Caco-2 (cell line): ENCODE results near the gene RNF186. TPM values are rescaled to one million over a fixed set of nuclear protein-coding genes. Genes with fewer than 3 reads are reported as not detected.
A peak's percentile ranks its signal among the peaks of the same experiment; 100 is the strongest.

Experiments
- BruUV-seq: library from RNA; stranded (reverse); fragments of 400-500 nt; replicated peaks from 2 replicates; lab custom pipeline; 2021; lab: Mats Ljungman, UMichigan
- CTCF ChIA-PET: fragments of 300-600 bp; sonication (Branson Sonifier 250); formaldehyde crosslinking; loops from one replicate; lab custom pipeline; 2022; ENCODE audit warnings: antibody characterized with exemption; lab: Charles Lee
- POLR2A ChIA-PET: fragments of 300-600 bp; sonication (Branson Sonifier 250); formaldehyde crosslinking; loops from one replicate; lab custom pipeline; 2022; ENCODE audit warnings: antibody characterized with exemption; lab: Charles Lee
- DNase-seq, 2 experiments: peaks; one replicate each; pipeline versions ENCODE4 v3.0.0 to v3.0.0-alpha.2; 2020 to 2022
- H3K27me3 ChIP-seq: replicated peaks from 2 replicates; pipeline ENCODE4 v1.6.0; 2011; ENCODE audit warnings: low read length; ENCODE audit not compliant: control insufficient read depth, insufficient read depth
- H3K36me3 ChIP-seq: 2 replicates; pipeline ENCODE4 v1.5.1; 2011; ENCODE audit warnings: low read length; ENCODE audit not compliant: control insufficient read depth, insufficient read depth
- H3K4me1 ChIP-seq: fragments of 250-450 bp; sonication (Bioruptor Pico); 2 replicates; pipeline ENCODE4 v1.5.1; 2020; ENCODE audit warnings: mild to moderate bottlenecking
- H3K4me3 ChIP-seq: 2 replicates; pipeline ENCODE4 v1.5.1; 2011; ENCODE audit warnings: low read depth, mild to moderate bottlenecking, control low read depth, low read length
- H3K9me3 ChIP-seq: fragments of 250-450 bp; sonication (Bioruptor Pico); 2 replicates; pipeline ENCODE4 v1.5.1; 2020; ENCODE audit warnings: mild to moderate bottlenecking, moderate library complexity
- H3K27ac Mint-ChIP-seq: one replicate; pipeline ENCODE4 v1.8.0; 2022; ENCODE audit warnings: mixed read lengths; ENCODE audit not compliant: unreplicated experiment
- H3K27me3 Mint-ChIP-seq: one replicate; pipeline ENCODE4 v1.8.0; 2022; ENCODE audit warnings: mixed read lengths; ENCODE audit not compliant: insufficient read depth, unreplicated experiment
- H3K36me3 Mint-ChIP-seq: one replicate; pipeline ENCODE4 v1.8.0; 2022; ENCODE audit warnings: mild to moderate bottlenecking, mixed read lengths; ENCODE audit not compliant: insufficient read depth, unreplicated experiment
- H3K4me1 Mint-ChIP-seq: one replicate; pipeline ENCODE4 v1.8.0; 2022; ENCODE audit warnings: low read depth, mixed read lengths; ENCODE audit not compliant: unreplicated experiment
- H3K4me3 Mint-ChIP-seq: one replicate; pipeline ENCODE4 v1.8.0; 2022; ENCODE audit warnings: mild to moderate bottlenecking, moderate library complexity, mixed read lengths; ENCODE audit not compliant: unreplicated experiment
- H3K9me3 Mint-ChIP-seq: one replicate; pipeline ENCODE4 v1.8.0; 2022; ENCODE audit warnings: mixed read lengths; ENCODE audit not compliant: unreplicated experiment
- intact Hi-C: fragments of 100-400 bp; cut with micrococcal nuclease; formaldehyde crosslinking; loops from one replicate; pipeline ENCODE4 v1.10.0; 2022; ENCODE audit not compliant: unreplicated experiment
- total RNA-seq: library from RNA; stranded (reverse); gene quantifications from 2 replicates; pipeline ENCODE4 v1.2.3, GENCODE V29; 2022
- TF ChIP-seq, protein P1 (sequence below), 2 experiments: fragments of 200-600 bp in 1 of 2; IDR thresholded peaks; 1 replicate in 1 of 2; 2 replicates in 1 of 2; pipeline versions ENCODE4 v1.5.1 to v1.8.0; 2011 to 2022; ENCODE audit warnings: antibody characterized with exemption in 1 of 2, control low read depth in 1 of 2, inconsistent platforms in 1 of 2, low read depth in 1 of 2, low read length in 1 of 2, mild to moderate bottlenecking in 1 of 2, moderate library complexity in 1 of 2; ENCODE audit not compliant: insufficient read depth in 1 of 2, severe bottlenecking in 1 of 2, unreplicated experiment in 1 of 2

The RNF186 gene
- total RNA-seq, 1 experiment from 2014 or later = not detected

DNA sequence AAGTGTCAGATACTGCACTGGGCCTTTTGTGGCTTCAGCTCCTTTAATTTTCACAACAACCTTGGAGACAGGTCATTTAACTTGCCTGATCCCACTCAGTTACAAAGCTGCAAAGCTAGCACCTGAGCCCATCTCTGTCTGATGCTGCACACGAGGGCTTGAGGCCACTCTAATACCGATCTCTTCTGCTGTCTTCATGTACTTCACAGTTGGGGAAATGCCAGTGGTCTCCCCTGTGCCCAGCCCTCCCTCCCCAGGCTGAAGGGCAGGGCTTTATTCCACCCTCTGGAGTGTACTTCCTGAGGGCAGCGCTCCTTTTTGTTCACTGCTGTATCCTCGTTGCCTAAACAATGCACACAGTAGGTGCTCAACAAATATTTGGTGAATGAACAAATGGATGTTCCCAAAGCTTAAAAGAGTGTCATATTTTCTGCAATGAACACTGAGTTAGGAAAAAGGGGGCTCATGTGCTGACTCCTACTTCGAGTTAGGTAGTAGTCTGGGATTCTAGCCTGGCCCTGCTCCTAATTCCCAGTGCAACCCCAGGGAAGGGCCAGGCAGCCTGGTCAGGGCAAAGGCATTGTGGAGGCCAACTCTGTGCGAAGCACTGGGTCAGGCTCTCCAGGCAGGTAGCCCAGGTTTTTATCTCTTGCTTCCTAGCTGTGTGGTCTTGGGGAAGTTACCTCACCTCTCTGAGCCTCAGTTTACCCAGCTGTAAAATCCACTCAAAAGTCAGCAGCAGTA is 16.4 kb downstream of the RNF186 start:
- TSS peak; percentile 43 for BruUV-seq

DNA sequence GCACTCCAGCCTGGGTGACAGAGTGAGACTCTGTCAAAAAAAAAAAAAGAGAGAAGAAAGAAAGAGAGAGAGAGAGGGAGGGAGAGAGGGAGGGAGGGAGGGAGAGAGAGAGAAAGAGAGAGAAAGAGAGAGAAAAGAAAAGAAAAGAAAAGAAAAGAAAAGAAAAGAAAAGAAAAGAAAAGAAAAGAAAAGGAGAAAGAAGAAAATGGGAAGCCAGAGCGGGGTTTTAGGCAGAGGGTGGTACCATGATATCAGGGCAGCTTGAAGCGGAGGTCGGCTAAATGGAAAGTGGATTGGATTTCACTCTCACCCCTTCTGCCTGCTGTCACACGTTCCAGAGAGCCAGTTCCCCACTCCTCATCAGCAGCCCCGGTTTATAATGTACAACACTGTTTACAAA is 17.3 kb downstream of the RNF186 start:
- intact Hi-C loops = no loop called here
- H3K27me3 ChIP-seq = no peaks in the 10 kb centered on the region
- Mint-ChIP-seq H3K4me3 (no peak overlapping the region), H3K9me3 (no peaks in the 10 kb centered on the region), H3K36me3 (peaks cover 5% of the 10 kb centered on the region), H3K4me1 (peaks cover 6% of the 10 kb centered on the region), H3K27ac (peak overlapping the region; percentile 77), H3K27me3 (no peaks in the 10 kb centered on the region)
- no peak overlapping the region for H3K4me3 ChIP-seq
- no peaks in the 10 kb centered on the region for H3K36me3 ChIP-seq
- no TSS peak for BruUV-seq
- ChIA-PET CTCF (no interaction called here), POLR2A (no interaction called here)
- H3K4me1 ChIP-seq = 0 out of 2 replicates have a peak, but pooled peaks cover 5% of the 10 kb centered on the region
- DNase-seq = no peak
- TF ChIP-seq, protein P1, sequence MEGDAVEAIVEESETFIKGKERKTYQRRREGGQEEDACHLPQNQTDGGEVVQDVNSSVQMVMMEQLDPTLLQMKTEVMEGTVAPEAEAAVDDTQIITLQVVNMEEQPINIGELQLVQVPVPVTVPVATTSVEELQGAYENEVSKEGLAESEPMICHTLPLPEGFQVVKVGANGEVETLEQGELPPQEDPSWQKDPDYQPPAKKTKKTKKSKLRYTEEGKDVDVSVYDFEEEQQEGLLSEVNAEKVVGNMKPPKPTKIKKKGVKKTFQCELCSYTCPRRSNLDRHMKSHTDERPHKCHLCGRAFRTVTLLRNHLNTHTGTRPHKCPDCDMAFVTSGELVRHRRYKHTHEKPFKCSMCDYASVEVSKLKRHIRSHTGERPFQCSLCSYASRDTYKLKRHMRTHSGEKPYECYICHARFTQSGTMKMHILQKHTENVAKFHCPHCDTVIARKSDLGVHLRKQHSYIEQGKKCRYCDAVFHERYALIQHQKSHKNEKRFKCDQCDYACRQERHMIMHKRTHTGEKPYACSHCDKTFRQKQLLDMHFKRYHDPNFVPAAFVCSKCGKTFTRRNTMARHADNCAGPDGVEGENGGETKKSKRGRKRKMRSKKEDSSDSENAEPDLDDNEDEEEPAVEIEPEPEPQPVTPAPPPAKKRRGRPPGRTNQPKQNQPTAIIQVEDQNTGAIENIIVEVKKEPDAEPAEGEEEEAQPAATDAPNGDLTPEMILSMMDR (IDR thresholded peaks at IDR 0.05; ENCODE audit: insufficient read depth in 1 of 2, low read depth in 1 of 2, low read length in 1 of 2, severe bottlenecking in 1 of 2, unreplicated experiment in 1 of 2) = no peak
- H3K9me3 ChIP-seq = no peaks in the 10 kb centered on the region

More for the DNA sequence above, 16.4 kb downstream of the RNF186 start:
- no peaks in the 10 kb centered on the region for H3K27me3 ChIP-seq
- H3K27me3 Mint-ChIP-seq = no peaks in the 10 kb centered on the region
- peak overlapping the region; percentile 85 for H3K4me3 Mint-ChIP-seq
- H3K4me1 ChIP-seq = 0 out of 2 replicates have a peak, but pooled peaks cover 5% of the 10 kb centered on the region
- H3K27ac Mint-ChIP-seq = peak overlapping the region; percentile 77
- no peak for DNase-seq
- no peaks in the 10 kb centered on the region for H3K9me3 ChIP-seq
- peaks cover 6% of the 10 kb centered on the region for H3K4me1 Mint-ChIP-seq
- H3K36me3 Mint-ChIP-seq = peaks cover 5% of the 10 kb centered on the region
- intact Hi-C loops = no loop called here
- CTCF ChIA-PET = no interaction called here
- POLR2A ChIA-PET = no interaction called here
- H3K9me3 Mint-ChIP-seq = no peaks in the 10 kb centered on the region
- H3K36me3 ChIP-seq = no peaks in the 10 kb centered on the region
- TF ChIP-seq, protein P1 (IDR thresholded peaks at IDR 0.05; ENCODE audit: insufficient read depth in 1 of 2, low read depth in 1 of 2, low read length in 1 of 2, severe bottlenecking in 1 of 2, unreplicated experiment in 1 of 2) = no peak
- H3K4me3 ChIP-seq = peak overlapping the region; percentile 62

DNA sequence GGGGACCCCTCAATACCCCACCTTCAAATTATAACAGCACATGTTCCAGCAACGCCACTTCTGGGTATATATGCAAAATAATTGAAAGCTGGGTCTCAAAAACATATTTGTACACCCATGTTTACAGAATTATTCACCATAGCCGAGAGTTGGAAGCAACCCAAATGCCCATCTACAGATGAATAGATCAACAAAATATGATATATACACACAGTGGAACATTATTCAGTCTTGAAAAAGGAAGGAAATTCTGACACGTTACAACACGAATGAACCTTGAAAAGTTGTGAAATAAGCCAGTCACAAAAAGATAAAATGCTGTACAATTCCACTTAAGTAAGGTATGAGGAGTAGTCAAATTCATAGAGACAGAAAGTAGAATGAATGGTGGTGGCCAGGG is 20.5 kb downstream of the RNF186 start:
- DNase-seq = no peak
- Mint-ChIP-seq H3K4me1 (peaks cover 6% of the 10 kb centered on the region), H3K27ac (no peak overlapping the region), H3K9me3 (no peaks in the 10 kb centered on the region), H3K4me3 (no peak overlapping the region), H3K27me3 (no peaks in the 10 kb centered on the region), H3K36me3 (peaks cover 5% of the 10 kb centered on the region)
- Histone ChIP-seq H3K4me1 (0 out of 2 replicates have a peak, but pooled peaks cover 5% of the 10 kb centered on the region), H3K9me3 (no peaks in the 10 kb centered on the region), H3K27me3 (no peaks in the 10 kb centered on the region), H3K4me3 (no peak overlapping the region), H3K36me3 (no peaks in the 10 kb centered on the region)
- ChIA-PET CTCF (no interaction called here), POLR2A (no interaction called here)
- intact Hi-C loops = no loop called here
- TF ChIP-seq, protein P1 (IDR thresholded peaks at IDR 0.05; ENCODE audit: insufficient read depth in 1 of 2, low read depth in 1 of 2, low read length in 1 of 2, severe bottlenecking in 1 of 2, unreplicated experiment in 1 of 2) = no peak
- BruUV-seq = no TSS peak
